ENCODE data around the gene CARS1. TPM values are rescaled to one million over a fixed set of nuclear protein-coding genes. Genes with fewer than 3 reads are reported as not detected.

CARS1 gene
- total RNA-seq, 6 donors from 2014 or later: 28.9 to 54.1 (median 43.0) TPM

- WGBS, 2 donors: 85 to 86% methylated on average over 10 to 12 of the region's 12 CpGs
- Histone ChIP-seq H3K9me3 (no peaks in the 10 kb centered on the region), H3K36me3 (peaks cover 9 to 87% (median 64%) of the 10 kb centered on the region in 4 donors), H3K4me1 (peaks cover 0 to 9% (median 2%) of the 10 kb centered on the region in 4 donors), H3K27me3 (no peaks in the 10 kb centered on the region), H3K27ac (no peak overlapping the region), H3K4me3 (no peak overlapping the region)
- ATAC-seq (ENCODE audit: low FRiP score in 2 of 2) (no peak), DNase-seq (peak in 1 of 2 donors; percentile 51)
- TF ChIP-seq POLR2A (IDR thresholded peaks at IDR 0.05) (no peak), EP300 (IDR thresholded peaks at IDR 0.05) (no peak), CTCF (IDR thresholded peaks at IDR 0.05) (no peak), POLR2AphosphoS5 (IDR thresholded peaks at IDR 0.05) (no peak)
These were observed 53.6 kb downstream of the CARS1 start for GRCh38 chr11:3003396-3004231.

- WGBS, 2 donors: 80 to 93% methylated on average over 6 to 8 of the region's 8 CpGs
- Histone ChIP-seq H3K4me3 (no peak overlapping the region), H3K27me3 (no peaks in the 10 kb centered on the region), H3K27ac (no peak overlapping the region), H3K9me3 (no peaks in the 10 kb centered on the region), H3K4me1 (peaks cover 0 to 9% (median 2%) of the 10 kb centered on the region in 4 donors), H3K36me3 (peaks cover 9 to 85% (median 62%) of the 10 kb centered on the region in 4 donors)
- ATAC-seq (ENCODE audit: low FRiP score in 2 of 2) (no peak), DNase-seq (peak in 1 of 2 donors; percentile 36)
- TF ChIP-seq POLR2A (IDR thresholded peaks at IDR 0.05): no peak
- no peak for TF ChIP-seq POLR2AphosphoS5 (IDR thresholded peaks at IDR 0.05)
- no peak for TF ChIP-seq EP300 (IDR thresholded peaks at IDR 0.05)
- no peak for TF ChIP-seq CTCF (IDR thresholded peaks at IDR 0.05)
These were observed 54.4 kb downstream of the CARS1 start for GRCh38 chr11:3002871-3003270.

- H3K9me3 ChIP-seq: no peaks in the 10 kb centered on the region
- DNase-seq (no peak), ATAC-seq (ENCODE audit: low FRiP score in 2 of 2) (no peak)
- no peaks in the 10 kb centered on the region for H3K27me3 ChIP-seq
- H3K4me1 ChIP-seq: peaks cover 0 to 9% (median 2%) of the 10 kb centered on the region in 4 donors
- peaks cover 9 to 81% (median 59%) of the 10 kb centered on the region in 4 donors for H3K36me3 ChIP-seq
- H3K4me3 ChIP-seq: no peak overlapping the region
- WGBS, 2 donors: 87 to 93% methylated on average over 8 of the region's 8 CpGs
- H3K27ac ChIP-seq: no peak overlapping the region
- TF ChIP-seq EP300 (IDR thresholded peaks at IDR 0.05) (no peak), POLR2A (IDR thresholded peaks at IDR 0.05) (no peak), POLR2AphosphoS5 (IDR thresholded peaks at IDR 0.05) (no peak), CTCF (IDR thresholded peaks at IDR 0.05) (no peak)
These were observed 54.8 kb downstream of the CARS1 start for GRCh38 chr11:3002351-3002861.

GRCh38 chr11:3001496-3001895 lies 55.7 kb downstream of the CARS1 start:
- H3K36me3 ChIP-seq: peaks cover 9 to 72% (median 54%) of the 10 kb centered on the region in 4 donors
- H3K9me3 ChIP-seq: no peaks in the 10 kb centered on the region
- ATAC-seq (ENCODE audit: low FRiP score in 2 of 2) (no peak), DNase-seq (peak in 1 of 2 donors; percentile 46)
- no peaks in the 10 kb centered on the region for H3K27me3 ChIP-seq
- no peak for TF ChIP-seq CTCF (IDR thresholded peaks at IDR 0.05)
- TF ChIP-seq POLR2A (IDR thresholded peaks at IDR 0.05): no peak
- TF ChIP-seq EP300 (IDR thresholded peaks at IDR 0.05): no peak
- TF ChIP-seq POLR2AphosphoS5 (IDR thresholded peaks at IDR 0.05): no peak
- no peak overlapping the region for H3K4me3 ChIP-seq
- H3K27ac ChIP-seq: no peak overlapping the region
- peaks cover 0 to 7% (median 2%) of the 10 kb centered on the region in 4 donors for H3K4me1 ChIP-seq
- 81 to 88% methylated on average over 6 of the region's 6 CpGs for WGBS, 2 donors
